SK-N-SH (cell line): Measurements from ENCODE around the gene IGF2BP3. TPM values are rescaled to one million over a fixed set of nuclear protein-coding genes. Genes with fewer than 3 reads are reported as not detected.

Source experiments
- CTCF ChIA-PET: fragments of 300-600, 350-600 bp; formaldehyde crosslinking; extraction: SDS; loops from one replicate; lab custom pipeline; 2021; lab: Yijun Ruan, JAX
- POLR2A ChIA-PET: fragments of 350-600 bp; sonication (Branson Sonifier 250); formaldehyde crosslinking; extraction: SDS; loops from one replicate; lab custom pipeline; 2020; ENCODE audit warnings: antibody characterized with exemption, inconsistent platforms; lab: Yijun Ruan, JAX
- DNase-seq: peaks from one replicate; pipeline ENCODE4 v3.0.0; 2012
- H2AFZ ChIP-seq: fragments of 200-600 bp; sonication (generic); 2 replicates; pipeline ENCODE4 v1.8.1; 2016; ENCODE audit warnings: antibody characterized with exemption, mild to moderate bottlenecking, low read depth
- H3F3A ChIP-seq: fragments of 200-600 bp; sonication (generic); replicated peaks from 2 replicates; pipeline ENCODE3; 2016; ENCODE audit warnings: antibody characterized with exemption, mild to moderate bottlenecking; ENCODE audit not compliant: insufficient read depth
- H3K27ac ChIP-seq, 2 experiments: fragments of 200-500 bp in 1 of 2; fragments of 200-600 bp in 1 of 2; sonication (Bioruptor generic) in 1 of 2; sonication (generic), shearing (Covaris generic) in 1 of 2; 2 replicates each; pipeline versions ENCODE4 v1.5.1 to v1.6.1; 2014 to 2016; ENCODE audit warnings: low read depth in 2 of 2, inconsistent platforms in 1 of 2, low read length in 1 of 2, mild to moderate bottlenecking in 1 of 2, mixed read lengths in 1 of 2
- H3K27me3 ChIP-seq: fragments of 200-600 bp; sonication (generic), shearing (Covaris generic); 2 replicates; pipeline ENCODE4 v1.6.1; 2016; ENCODE audit warnings: mixed run types; ENCODE audit not compliant: insufficient read depth
- H3K36me3 ChIP-seq, 2 experiments: fragments of 200-500 bp in 1 of 2; fragments of 200-600 bp in 1 of 2; sonication (Bioruptor generic) in 1 of 2; sonication (generic) in 1 of 2; replicated peaks in 1 of 2; 2 replicates each; pipeline versions ENCODE3 to v1.5.1; 2014 to 2016; ENCODE audit warnings: low read length in 1 of 2, mild to moderate bottlenecking in 1 of 2; ENCODE audit not compliant: insufficient read depth in 2 of 2, control insufficient read depth in 1 of 2
- H3K4me1 ChIP-seq, 2 experiments: fragments of 200-500 bp in 1 of 2; fragments of 200-600 bp in 1 of 2; sonication (Bioruptor generic) in 1 of 2; sonication (generic), shearing (Covaris generic) in 1 of 2; 2 replicates each; pipeline versions ENCODE4 v1.5.1 to v1.6.1; 2014 to 2016; ENCODE audit warnings: low read depth in 1 of 2, low read length in 1 of 2, mixed run types in 1 of 2; ENCODE audit not compliant: insufficient read depth in 2 of 2, control insufficient read depth in 1 of 2
- H3K4me2 ChIP-seq: fragments of 200-600 bp; sonication (generic), shearing (Covaris generic); 2 replicates; pipeline ENCODE4 v1.6.1; 2017; ENCODE audit warnings: mixed run types
- H3K4me3 ChIP-seq, 2 experiments: fragments of 200-500 bp in 1 of 2; fragments of 200-600 bp in 1 of 2; sonication (Bioruptor generic) in 1 of 2; sonication (generic), shearing (Covaris generic) in 1 of 2; 2 replicates each; pipeline versions ENCODE4 v1.5.1 to v1.8.1; 2014 to 2016; ENCODE audit warnings: low read depth in 2 of 2, inconsistent platforms in 1 of 2, low read length in 1 of 2, mild to moderate bottlenecking in 1 of 2, mixed read lengths in 1 of 2, moderate library complexity in 1 of 2
- H3K79me2 ChIP-seq: fragments of 200-600 bp; sonication (generic); 2 replicates; pipeline ENCODE4 v1.8.1; 2017; ENCODE audit warnings: mild to moderate bottlenecking; ENCODE audit not compliant: insufficient read depth
- H3K9ac ChIP-seq: fragments of 200-600 bp; sonication (generic); 2 replicates; pipeline ENCODE4 v1.6.1; 2017; ENCODE audit warnings: mixed run types
- H3K9me2 ChIP-seq: fragments of 200-600 bp; sonication (generic); 2 replicates; pipeline ENCODE4 v1.6.1; 2017; ENCODE audit warnings: mixed run types
- H3K9me3 ChIP-seq: fragments of 200-600 bp; sonication (generic); 2 replicates; pipeline ENCODE4 v1.6.1; 2017; ENCODE audit warnings: mixed run types, mild to moderate bottlenecking, moderate library complexity
- H4K20me1 ChIP-seq: fragments of 200-600 bp; sonication (generic); 2 replicates; pipeline ENCODE4 v1.6.1; 2017; ENCODE audit warnings: mild to moderate bottlenecking, mixed run types; ENCODE audit not compliant: insufficient read depth
- CTCF ChIP-seq: fragments of 200-600 bp; sonication (generic); IDR thresholded peaks from 2 replicates; pipeline ENCODE4 v1.6.1; 2017; ENCODE audit warnings: antibody characterized with exemption, mild to moderate bottlenecking, moderate library complexity
- ELF1 ChIP-seq: IDR thresholded peaks from 2 replicates; pipeline ENCODE4 v1.4.0; 2012
- EZH2phosphoT487 ChIP-seq: fragments of 200-600 bp; sonication (generic); IDR thresholded peaks from 2 replicates; pipeline ENCODE4 v1.6.1; 2017; ENCODE audit warnings: low read depth, mixed run types, mild to moderate bottlenecking, antibody characterized with exemption, moderate library complexity, borderline replicate concordance
- FOSL2 ChIP-seq: IDR thresholded peaks from 2 replicates; pipeline ENCODE4 v1.4.0; 2012; ENCODE audit warnings: low read depth, mild to moderate bottlenecking, moderate library complexity, borderline replicate concordance
- FOXJ3 ChIP-seq: sonication (generic); formaldehyde crosslinking; IDR thresholded peaks from 2 replicates; pipeline ENCODE4 v1.5.1; 2020; ENCODE audit warnings: mild to moderate bottlenecking, missing genetic modification reagents
- FOXM1 ChIP-seq: IDR thresholded peaks from 2 replicates; pipeline ENCODE4 v1.4.0; 2012; ENCODE audit warnings: low read depth, mild to moderate bottlenecking
- GABPA ChIP-seq: IDR thresholded peaks from 2 replicates; pipeline ENCODE4 v1.4.0; 2012; ENCODE audit warnings: low read depth, mild to moderate bottlenecking
- GATA2 ChIP-seq: sonication (generic); formaldehyde crosslinking; IDR thresholded peaks from 2 replicates; pipeline ENCODE4 v1.5.0; 2020; ENCODE audit warnings: mild to moderate bottlenecking, missing genetic modification reagents
- JUND ChIP-seq: IDR thresholded peaks from 2 replicates; pipeline ENCODE4 v1.4.0; 2012
- MAX ChIP-seq: IDR thresholded peaks from 2 replicates; pipeline ENCODE4 v1.4.0; 2012; ENCODE audit warnings: low read depth
- MEF2A ChIP-seq: IDR thresholded peaks from 2 replicates; pipeline ENCODE4 v1.4.0; 2012; ENCODE audit warnings: low read depth, borderline replicate concordance
- MXI1 ChIP-seq: IDR thresholded peaks from 2 replicates; pipeline ENCODE4 v1.6.1; 2012; ENCODE audit warnings: mild to moderate bottlenecking, low read depth, low read length, improper control_type of control experiment
- NFIC ChIP-seq: IDR thresholded peaks from 2 replicates; pipeline ENCODE4 v1.4.0; 2012; ENCODE audit warnings: borderline replicate concordance
- POLR2AphosphoS5 ChIP-seq: IDR thresholded peaks from 2 replicates; pipeline ENCODE4 v1.6.1; 2012; ENCODE audit warnings: low read depth, low read length
- RCOR1 ChIP-seq: fragments of 150-350 bp; IDR thresholded peaks from 2 replicates; pipeline ENCODE4 v1.6.1; 2017; ENCODE audit warnings: antibody characterized with exemption, low read length
- RFX5 ChIP-seq: IDR thresholded peaks from 2 replicates; pipeline ENCODE4 v1.6.1; 2012; ENCODE audit warnings: mild to moderate bottlenecking, improper control_type of control experiment, low read length
- RXRA ChIP-seq: IDR thresholded peaks from 2 replicates; pipeline ENCODE4 v1.4.0; 2012; ENCODE audit warnings: low read depth, mild to moderate bottlenecking, borderline replicate concordance
- SIN3A ChIP-seq: IDR thresholded peaks from 2 replicates; pipeline ENCODE4 v1.6.1; 2012; ENCODE audit warnings: low read depth, mild to moderate bottlenecking, low read length, moderate library complexity, borderline replicate concordance
- SMC3 ChIP-seq: IDR thresholded peaks from 2 replicates; pipeline ENCODE4 v1.6.1; 2012; ENCODE audit warnings: low read depth, low read length, improper control_type of control experiment
- TCF12 ChIP-seq: IDR thresholded peaks from 2 replicates; pipeline ENCODE4 v1.4.0; 2012
- USF1 ChIP-seq: IDR thresholded peaks from 2 replicates; pipeline ENCODE4 v1.4.0; 2012; ENCODE audit warnings: low read depth, borderline replicate concordance
- USF2 ChIP-seq: fragments of 150-350 bp; IDR thresholded peaks from 2 replicates; pipeline ENCODE4 v1.6.1; 2017; ENCODE audit warnings: antibody characterized with exemption, low read length, low read depth, borderline replicate concordance
- YY1 ChIP-seq: IDR thresholded peaks from 2 replicates; pipeline ENCODE4 v1.4.0; 2012; ENCODE audit warnings: low read depth, mild to moderate bottlenecking
- WGBS: methylation state at CpG from one replicate; pipeline ENCODE4 v1.1.6; 2017; ENCODE audit warnings: low lambda C conversion rate; 5-methylcytosine and 5-hydroxymethylcytosine counted together
- polyA plus RNA-seq, 3 experiments: library from polyadenylated mRNA; depleted of rRNA; stranded (reverse); fragments of >200 nt; gene quantifications; 2 replicates each; pipeline ENCODE4 v1.2.3, GENCODE V29; 2012
- TF ChIP-seq, protein P1 (sequence below): IDR thresholded peaks from 2 replicates; pipeline ENCODE4; 2012

Gene IGF2BP3
- 34.4 and 46.5 TPM in 2 replicates for polyA plus RNA-seq (2012; rRNA removed)
- 36.8 and 46.3 TPM in 2 replicates for polyA plus RNA-seq (2012; cell fraction: cytosol; rRNA removed)
- polyA plus RNA-seq (2012; cell fraction: nucleus; rRNA removed) = 99.6 and 114 TPM in 2 replicates

- Histone ChIP-seq H3K9me2 (no peaks in the 10 kb centered on the region; the same call in 1 of the 2 replicates), H3K9ac (peak within 1 kb of the TSS; percentile 91), H3K9me3 (no peaks in the 10 kb centered on the region), H3K36me3 (peaks cover 0 to 6% of the 10 kb centered on the region in 2 experiments), H3K27me3 (no peaks in the 10 kb centered on the region), H3K27ac (peak within 1 kb of the TSS; percentile 93 to 96), H4K20me1 (peaks cover 26% of the 10 kb centered on the region), H3K79me2 (peaks cover 77% of the 10 kb centered on the region), H3K4me3 (peak within 1 kb of the TSS; percentile 88 to 89), H2AFZ (peak within 1 kb of the TSS; percentile 58), H3K4me1 (peaks cover 8 to 29% of the 10 kb centered on the region in 2 experiments), H3K4me2 (peak within 1 kb of the TSS; percentile 94), H3F3A (peaks cover 43% of the 10 kb centered on the region)
- WGBS = under 1% methylated on average over 34 of the region's 34 CpGs
- CTCF ChIA-PET = interaction anchor here (0.7 to 3.2 kb wide), 6 partner anchors 10 to 285 kb away, joined by 3 to 13 read pairs (median 6); no protein-coding TSS in a partner anchor
- DNase-seq = peak; percentile 87
- POLR2A ChIA-PET = interaction anchor here (1.2 kb wide), 1 partner anchor 19 kb away, joined by 6 read pairs; no protein-coding TSS in a partner anchor
- TF ChIP-seq GATA2 (CRISPR knock-in tag) = peak; percentile 36; the same call in 1 of the 2 replicates
- TF ChIP-seq RCOR1 = peak; percentile 48; the same call in 1 of the 2 replicates
- TF ChIP-seq FOXJ3 (CRISPR knock-in tag) = peak; percentile 20; the same call in 1 of the 2 replicates
- TF ChIP-seq SMC3 = no peak
- peak; percentile 34; the same call in 1 of the 2 replicates for TF ChIP-seq JUND
- peak; percentile 75 for TF ChIP-seq FOXM1
- peak; percentile 74 for TF ChIP-seq TCF12
- peak; percentile 55; the same call in 1 of the 2 replicates for TF ChIP-seq ELF1
- peak; percentile 10; the same call in 1 of the 2 replicates for TF ChIP-seq RXRA
- 0 out of 2 replicates have a peak, but pooled peaks have one; percentile 28 for TF ChIP-seq NFIC
- TF ChIP-seq SIN3A = peak; percentile 98
- peak; percentile 23 for TF ChIP-seq CTCF
- peak; percentile 99 for TF ChIP-seq MXI1
- TF ChIP-seq USF1 = peak; percentile 89
- TF ChIP-seq POLR2AphosphoS5 = peak; percentile 79
- 0 out of 2 replicates have a peak, but pooled peaks have one; percentile 8 for TF ChIP-seq MEF2A
- peak; percentile 72 for TF ChIP-seq USF2
- TF ChIP-seq YY1 = peak; percentile 38; the same call in 1 of the 2 replicates
- TF ChIP-seq, protein P1, sequence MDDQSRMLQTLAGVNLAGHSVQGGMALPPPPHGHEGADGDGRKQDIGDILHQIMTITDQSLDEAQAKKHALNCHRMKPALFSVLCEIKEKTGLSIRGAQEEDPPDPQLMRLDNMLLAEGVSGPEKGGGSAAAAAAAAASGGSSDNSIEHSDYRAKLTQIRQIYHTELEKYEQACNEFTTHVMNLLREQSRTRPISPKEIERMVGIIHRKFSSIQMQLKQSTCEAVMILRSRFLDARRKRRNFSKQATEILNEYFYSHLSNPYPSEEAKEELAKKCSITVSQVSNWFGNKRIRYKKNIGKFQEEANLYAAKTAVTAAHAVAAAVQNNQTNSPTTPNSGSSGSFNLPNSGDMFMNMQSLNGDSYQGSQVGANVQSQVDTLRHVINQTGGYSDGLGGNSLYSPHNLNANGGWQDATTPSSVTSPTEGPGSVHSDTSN = peak; percentile 95
- no peak for TF ChIP-seq RFX5
- no peak for TF ChIP-seq EZH2phosphoT487
- TF ChIP-seq GABPA = peak; percentile 21; the same call in 1 of the 2 replicates
- TF ChIP-seq FOSL2 = no peak; the same call in 1 of the 2 replicates
- peak; percentile 97 for TF ChIP-seq MAX
Measured at GRCh38 chr7:23470330-23471105, at the start of gene IGF2BP3. TSS of gene IGF2BP3 (minus strand) at chr7:23470491. CDS start at chr7:23470110, 381 bp downstream.
